CD4-positive, alpha-beta T cell treated with Interleukin-10 for 1 hour (primary cell): ENCODE data around the gene SYDE1.
A peak's percentile ranks its signal among the peaks of the same experiment; 100 is the strongest.

ENCODE experiments used
- DNase-seq: peaks from one replicate; pipeline ENCODE4 v3.0.0-alpha.2; 2020

The SYDE1 gene

DNA sequence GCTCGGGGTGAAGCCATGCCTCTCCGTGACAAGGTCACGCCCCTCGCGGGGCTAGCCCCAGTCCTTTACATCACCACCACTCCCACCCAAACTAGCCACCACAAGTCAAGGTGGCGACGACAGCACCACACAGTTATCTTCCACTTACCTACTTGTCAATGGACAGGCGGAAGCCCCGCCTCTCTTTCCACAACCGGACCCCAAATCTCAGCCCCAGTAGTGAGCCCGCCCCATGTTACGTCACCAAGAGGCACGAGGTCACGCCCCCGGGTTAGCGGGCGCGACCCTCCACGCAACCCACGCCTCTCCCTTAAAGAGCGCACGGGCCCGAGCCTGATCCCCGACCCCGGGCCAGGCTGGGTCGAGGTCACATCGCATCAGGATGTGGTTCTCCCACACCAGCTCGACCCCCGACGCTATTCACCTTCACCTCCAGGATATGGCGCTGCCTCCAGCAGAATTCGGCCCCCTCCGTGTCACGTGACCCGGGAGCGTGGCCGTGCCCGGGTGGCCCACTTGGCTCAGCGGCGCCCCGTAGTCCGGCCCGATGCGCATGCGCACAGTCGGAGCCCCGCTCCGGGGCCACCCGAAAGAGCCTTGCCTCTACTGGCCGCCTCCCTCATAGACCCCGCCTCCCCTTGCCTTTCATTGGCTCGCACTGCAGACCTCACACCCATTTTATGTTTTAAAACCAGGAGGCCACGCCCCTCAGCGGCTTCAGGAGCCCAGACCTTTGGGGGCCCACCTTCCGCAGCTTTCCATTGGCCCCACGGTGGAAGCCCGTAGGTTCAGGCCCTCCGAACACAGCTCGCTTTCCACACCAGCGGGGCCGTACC is 18.2 kb downstream of the SYDE1 start:
- DNase-seq = peak; percentile 98

- no peak for DNase-seq
These were observed 19.1 kb downstream of the SYDE1 start for GRCh38 chr19:15126131-15126910.

DNA sequence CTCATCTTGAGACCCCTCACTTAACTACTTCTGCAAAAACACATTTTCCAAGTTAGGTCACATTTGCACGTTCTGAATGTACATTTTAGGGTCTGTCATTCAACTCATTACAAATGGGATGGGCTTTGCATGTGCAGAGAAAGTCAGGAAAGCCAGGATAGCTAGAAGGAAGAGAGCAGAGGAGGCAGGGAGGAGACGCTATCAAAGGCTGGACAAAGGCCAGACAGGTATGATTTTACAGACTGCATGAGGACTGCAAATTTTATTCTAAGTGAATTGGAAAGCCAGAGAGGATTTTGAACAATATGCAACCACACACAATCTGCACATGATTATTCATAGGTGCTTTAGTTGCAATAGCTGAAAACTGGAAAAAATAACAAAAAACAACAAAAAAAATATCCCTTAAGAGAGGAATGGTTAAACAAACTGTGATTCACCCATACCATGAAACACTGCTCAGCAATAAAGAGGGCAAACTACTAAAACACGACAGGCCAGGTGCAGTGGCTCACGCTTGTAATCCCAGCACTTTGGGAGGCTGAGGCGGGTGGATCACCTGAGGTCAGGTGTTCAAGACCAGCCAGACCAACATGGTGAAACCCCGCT is 21.1 kb downstream of the SYDE1 start:
- no peak for DNase-seq

- DNase-seq = peak; percentile 38
These were observed 22.8 kb downstream of the SYDE1 start for GRCh38 chr19:15129856-15130585.

- no peak for DNase-seq
These were observed 29.2 kb downstream of the SYDE1 start for GRCh38 chr19:15136234-15136954.

- DNase-seq = no peak
These were observed 30.6 kb downstream of the SYDE1 start for GRCh38 chr19:15137777-15138176.

DNA sequence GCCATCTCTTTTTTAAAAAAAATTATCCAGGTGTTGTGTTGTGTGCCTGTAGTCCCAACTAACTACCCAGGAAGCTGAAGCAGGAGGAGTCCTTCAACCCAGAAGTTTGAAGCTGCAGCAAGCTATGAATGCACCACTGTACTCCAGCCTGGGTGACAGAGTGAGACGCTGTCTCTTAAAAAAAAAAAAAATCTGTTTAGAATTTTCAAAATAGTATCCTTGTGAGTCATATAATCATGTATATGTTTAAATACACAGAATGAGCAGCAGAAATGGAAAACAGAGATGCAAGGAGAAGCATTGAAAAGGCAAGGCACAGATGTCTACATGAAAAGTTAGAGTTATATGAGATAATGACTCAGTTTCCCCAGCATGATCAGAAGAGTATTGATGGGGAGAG is 31.2 kb downstream of the SYDE1 start:
- DNase-seq = no peak

- DNase-seq = no peak
These were observed 33.9 kb downstream of the SYDE1 start for GRCh38 chr19:15141143-15141542.

DNA sequence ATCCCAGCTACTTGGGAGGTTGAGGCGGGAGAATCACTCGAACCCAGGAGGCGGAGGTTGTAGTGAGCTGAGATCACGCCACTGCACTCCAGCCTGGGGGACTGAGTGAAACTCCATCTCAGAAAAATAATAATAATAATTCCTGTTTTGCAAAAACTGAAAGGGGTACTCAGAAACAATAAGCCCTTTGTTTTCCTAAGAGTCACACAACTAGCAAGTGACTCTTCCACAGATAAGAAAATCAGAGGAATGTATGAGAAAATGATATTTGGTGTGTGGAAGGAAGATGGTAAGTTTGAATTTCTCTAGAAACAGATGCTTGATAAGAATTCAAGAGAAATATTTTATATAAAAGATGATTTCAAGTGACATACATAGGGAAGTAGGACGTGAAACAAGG is 35.1 kb downstream of the SYDE1 start:
- DNase-seq = no peak

DNA sequence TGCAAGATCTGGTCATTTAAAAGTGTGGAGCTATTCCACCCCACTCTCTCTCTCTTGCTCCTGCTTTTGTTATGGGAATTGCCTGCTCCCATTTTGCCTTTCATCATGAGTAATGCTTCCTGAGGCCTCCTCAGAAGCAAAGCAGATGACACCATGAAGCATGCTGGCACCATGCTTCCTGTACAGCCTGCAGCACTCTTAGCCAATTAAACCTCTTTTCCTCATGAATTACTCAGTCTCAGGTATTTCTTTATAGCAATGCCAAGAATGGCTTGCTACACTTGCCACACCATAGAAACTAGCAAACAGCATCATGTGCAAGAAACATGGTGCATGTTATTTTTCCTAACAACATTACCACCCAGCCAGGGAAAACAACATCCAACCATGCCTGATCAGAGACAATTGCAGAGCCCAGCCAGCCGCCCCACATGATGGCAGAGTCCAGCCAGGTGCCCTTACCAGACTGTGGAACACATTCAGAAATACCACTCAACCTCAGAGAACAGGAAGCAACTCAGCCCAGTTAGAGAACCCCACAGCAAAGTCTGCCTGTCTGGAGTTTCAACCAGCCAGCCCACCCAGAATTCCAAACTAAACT is 36.9 kb downstream of the SYDE1 start:
- no peak for DNase-seq

GRCh38 chr19:15147090-15147489 is 39.9 kb downstream of the SYDE1 start:
- DNase-seq = no peak

GRCh38 chr19:15149737-15150136 is 42.5 kb downstream of the SYDE1 start:
- DNase-seq = no peak

DNA sequence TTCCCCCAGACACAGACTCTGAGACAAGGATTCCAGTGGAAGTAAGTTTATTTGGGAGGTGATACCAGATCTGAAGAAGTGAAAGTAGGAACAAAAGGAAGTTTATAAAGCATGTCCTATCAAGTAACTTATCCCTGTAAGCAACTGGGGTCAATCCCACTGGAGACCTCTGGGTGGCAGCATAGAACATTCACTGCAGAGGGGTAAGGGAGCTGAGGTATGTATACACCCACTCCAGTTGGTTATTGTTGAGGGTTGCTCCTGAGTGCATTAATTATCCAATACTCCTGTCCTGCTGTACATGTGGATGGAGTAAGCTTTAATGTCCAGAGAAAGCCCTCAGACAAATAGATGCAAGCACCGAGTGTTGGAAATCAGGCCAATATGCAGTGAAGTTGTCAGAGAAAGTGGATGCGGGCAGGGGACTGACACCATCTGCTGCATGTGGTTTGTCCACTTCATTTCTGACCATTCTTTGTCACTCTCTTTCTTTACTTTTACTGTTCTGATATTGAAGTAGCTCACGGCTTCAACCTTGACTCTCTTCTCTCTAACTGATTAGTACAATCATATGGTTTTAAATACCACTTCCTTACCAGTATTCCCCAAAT is 46.9 kb downstream of the SYDE1 start:
- peak; percentile 37 for DNase-seq

GRCh38 chr19:15155296-15155695 is 48.1 kb downstream of the SYDE1 start:
- DNase-seq = no peak

- no peak for DNase-seq
These were observed 49.2 kb downstream of the SYDE1 start for GRCh38 chr19:15156391-15156790.

DNA sequence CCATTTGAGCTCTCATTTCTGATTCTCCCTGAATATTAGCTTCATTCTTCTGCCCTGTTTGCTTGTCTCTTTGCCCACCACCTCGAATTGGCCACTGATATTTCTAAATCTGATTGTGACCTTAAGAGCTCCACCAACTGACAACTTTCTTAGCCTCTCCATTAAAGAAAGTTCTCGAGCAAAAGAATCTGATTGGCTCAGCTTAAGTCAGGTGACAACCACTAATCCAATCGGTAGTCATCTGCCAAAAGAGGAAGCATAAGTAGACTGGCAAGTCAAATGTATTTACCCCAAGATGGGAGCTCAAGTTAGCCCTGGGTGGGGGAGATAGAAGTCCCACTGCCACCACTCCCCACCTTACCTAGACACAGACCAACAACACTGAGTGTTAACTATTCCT is 52.0 kb downstream of the SYDE1 start:
- DNase-seq = no peak

DNA sequence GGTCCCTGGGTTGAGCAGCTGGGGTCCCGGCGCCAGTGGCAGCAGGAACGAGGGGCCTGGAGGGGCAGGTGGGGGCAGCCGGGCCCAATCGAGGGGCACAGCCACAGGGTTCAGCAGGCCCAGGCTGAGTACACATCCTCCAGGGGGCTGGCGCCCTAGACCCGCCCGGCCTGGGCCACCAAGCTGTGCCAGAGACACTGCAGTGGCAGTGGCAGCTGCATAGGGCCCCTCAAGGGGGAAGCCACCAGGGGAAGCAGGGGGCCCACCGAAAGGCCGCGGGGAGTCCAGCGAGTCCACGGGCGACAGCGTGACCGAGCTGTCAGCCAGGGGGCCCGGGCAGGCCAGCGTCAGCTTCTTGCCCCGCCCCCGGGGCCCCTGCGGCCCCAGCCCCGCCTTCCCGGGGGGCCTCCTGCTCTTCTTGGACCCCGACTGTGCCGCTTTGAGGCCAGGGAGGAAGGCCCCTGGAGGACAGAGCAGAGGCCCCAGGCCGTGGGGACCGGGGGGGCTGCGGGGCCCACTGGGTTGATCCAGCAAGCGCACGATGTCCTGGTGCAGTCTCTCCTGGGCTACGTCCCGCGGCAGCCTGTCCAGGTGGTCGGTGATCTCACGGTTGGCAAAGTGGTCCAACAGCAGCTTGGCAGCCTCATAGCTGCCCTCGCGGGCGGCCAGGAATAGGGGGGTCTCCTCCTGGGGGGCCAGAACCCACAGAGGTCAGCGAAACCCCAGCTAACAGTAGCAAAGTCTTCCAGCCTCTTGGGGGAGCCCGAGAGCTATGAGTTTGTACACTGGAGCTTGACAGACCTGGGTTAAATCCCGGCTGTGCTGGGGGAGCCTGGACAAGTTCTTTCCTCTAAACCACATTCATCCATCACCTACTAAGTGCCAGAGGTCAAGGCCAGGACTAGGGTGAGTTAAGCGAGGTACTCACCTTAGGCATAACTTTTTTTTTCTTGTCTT is 54.1 kb downstream of the SYDE1 start:
- peak; percentile 9 for DNase-seq
